SK-N-SH (cell line): ENCODE data around the gene KIF25. TPM values are rescaled to one million over a fixed set of nuclear protein-coding genes. Genes with fewer than 3 reads are reported as not detected.

Source experiments
- CTCF ChIA-PET: fragments of 300-600, 350-600 bp; formaldehyde crosslinking; extraction: SDS; loops from one replicate; lab custom pipeline; 2021; lab: Yijun Ruan, JAX
- POLR2A ChIA-PET: fragments of 350-600 bp; sonication (Branson Sonifier 250); formaldehyde crosslinking; extraction: SDS; loops from one replicate; lab custom pipeline; 2020; ENCODE audit warnings: antibody characterized with exemption, inconsistent platforms; lab: Yijun Ruan, JAX
- DNase-seq: peaks from one replicate; pipeline ENCODE4 v3.0.0; 2012
- H2AFZ ChIP-seq: fragments of 200-600 bp; sonication (generic); 2 replicates; pipeline ENCODE4 v1.8.1; 2016; ENCODE audit warnings: antibody characterized with exemption, mild to moderate bottlenecking, low read depth
- H3F3A ChIP-seq: fragments of 200-600 bp; sonication (generic); replicated peaks from 2 replicates; pipeline ENCODE3; 2016; ENCODE audit warnings: antibody characterized with exemption, mild to moderate bottlenecking; ENCODE audit not compliant: insufficient read depth
- H3K27ac ChIP-seq, 2 experiments: fragments of 200-500 bp in 1 of 2; fragments of 200-600 bp in 1 of 2; sonication (Bioruptor generic) in 1 of 2; sonication (generic), shearing (Covaris generic) in 1 of 2; 2 replicates each; pipeline versions ENCODE4 v1.5.1 to v1.6.1; 2014 to 2016; ENCODE audit warnings: low read depth in 2 of 2, inconsistent platforms in 1 of 2, low read length in 1 of 2, mild to moderate bottlenecking in 1 of 2, mixed read lengths in 1 of 2
- H3K27me3 ChIP-seq: fragments of 200-600 bp; sonication (generic), shearing (Covaris generic); 2 replicates; pipeline ENCODE4 v1.6.1; 2016; ENCODE audit warnings: mixed run types; ENCODE audit not compliant: insufficient read depth
- H3K36me3 ChIP-seq, 2 experiments: fragments of 200-500 bp in 1 of 2; fragments of 200-600 bp in 1 of 2; sonication (Bioruptor generic) in 1 of 2; sonication (generic) in 1 of 2; replicated peaks in 1 of 2; 2 replicates each; pipeline versions ENCODE3 to v1.5.1; 2014 to 2016; ENCODE audit warnings: low read length in 1 of 2, mild to moderate bottlenecking in 1 of 2; ENCODE audit not compliant: insufficient read depth in 2 of 2, control insufficient read depth in 1 of 2
- H3K4me1 ChIP-seq, 2 experiments: fragments of 200-500 bp in 1 of 2; fragments of 200-600 bp in 1 of 2; sonication (Bioruptor generic) in 1 of 2; sonication (generic), shearing (Covaris generic) in 1 of 2; 2 replicates each; pipeline versions ENCODE4 v1.5.1 to v1.6.1; 2014 to 2016; ENCODE audit warnings: low read depth in 1 of 2, low read length in 1 of 2, mixed run types in 1 of 2; ENCODE audit not compliant: insufficient read depth in 2 of 2, control insufficient read depth in 1 of 2
- H3K4me2 ChIP-seq: fragments of 200-600 bp; sonication (generic), shearing (Covaris generic); 2 replicates; pipeline ENCODE4 v1.6.1; 2017; ENCODE audit warnings: mixed run types
- H3K4me3 ChIP-seq, 2 experiments: fragments of 200-500 bp in 1 of 2; fragments of 200-600 bp in 1 of 2; sonication (Bioruptor generic) in 1 of 2; sonication (generic), shearing (Covaris generic) in 1 of 2; 2 replicates each; pipeline versions ENCODE4 v1.5.1 to v1.8.1; 2014 to 2016; ENCODE audit warnings: low read depth in 2 of 2, inconsistent platforms in 1 of 2, low read length in 1 of 2, mild to moderate bottlenecking in 1 of 2, mixed read lengths in 1 of 2, moderate library complexity in 1 of 2
- H3K79me2 ChIP-seq: fragments of 200-600 bp; sonication (generic); 2 replicates; pipeline ENCODE4 v1.8.1; 2017; ENCODE audit warnings: mild to moderate bottlenecking; ENCODE audit not compliant: insufficient read depth
- H3K9ac ChIP-seq: fragments of 200-600 bp; sonication (generic); 2 replicates; pipeline ENCODE4 v1.6.1; 2017; ENCODE audit warnings: mixed run types
- H3K9me2 ChIP-seq: fragments of 200-600 bp; sonication (generic); 2 replicates; pipeline ENCODE4 v1.6.1; 2017; ENCODE audit warnings: mixed run types
- H3K9me3 ChIP-seq: fragments of 200-600 bp; sonication (generic); 2 replicates; pipeline ENCODE4 v1.6.1; 2017; ENCODE audit warnings: mixed run types, mild to moderate bottlenecking, moderate library complexity
- H4K20me1 ChIP-seq: fragments of 200-600 bp; sonication (generic); 2 replicates; pipeline ENCODE4 v1.6.1; 2017; ENCODE audit warnings: mild to moderate bottlenecking, mixed run types; ENCODE audit not compliant: insufficient read depth
- CTCF ChIP-seq: fragments of 200-600 bp; sonication (generic); IDR thresholded peaks from 2 replicates; pipeline ENCODE4 v1.6.1; 2017; ENCODE audit warnings: antibody characterized with exemption, mild to moderate bottlenecking, moderate library complexity
- IRF3 ChIP-seq: fragments of 150-350 bp; IDR thresholded peaks from 2 replicates; pipeline ENCODE4 v1.6.1; 2016; ENCODE audit warnings: mild to moderate bottlenecking, low read depth, low read length
- MAX ChIP-seq: IDR thresholded peaks from 2 replicates; pipeline ENCODE4 v1.4.0; 2012; ENCODE audit warnings: low read depth
- RAD21 ChIP-seq: IDR thresholded peaks from 2 replicates; pipeline ENCODE4 v1.6.1; 2012; ENCODE audit warnings: mild to moderate bottlenecking, low read length
- SMC3 ChIP-seq: IDR thresholded peaks from 2 replicates; pipeline ENCODE4 v1.6.1; 2012; ENCODE audit warnings: low read depth, low read length, improper control_type of control experiment
- TCF12 ChIP-seq: IDR thresholded peaks from 2 replicates; pipeline ENCODE4 v1.4.0; 2012
- WGBS: methylation state at CpG from one replicate; pipeline ENCODE4 v1.1.6; 2017; ENCODE audit warnings: low lambda C conversion rate; 5-methylcytosine and 5-hydroxymethylcytosine counted together
- polyA plus RNA-seq, 3 experiments: library from polyadenylated mRNA; depleted of rRNA; stranded (reverse); fragments of >200 nt; gene quantifications; 2 replicates each; pipeline ENCODE4 v1.2.3, GENCODE V29; 2012

The KIF25 gene
- polyA plus RNA-seq, 1 of the 3 experiments (the other 2 are of a cell fraction) = not detected

- 25% methylated on average over 7 of the region's 12 CpGs for WGBS
- Histone ChIP-seq H3F3A (no peaks in the 10 kb centered on the region), H3K79me2 (no peaks in the 10 kb centered on the region), H3K9ac (no peak overlapping the region), H3K4me3 (no peak overlapping the region), H3K4me2 (no peak overlapping the region), H3K36me3 (no peaks in the 10 kb centered on the region), H3K9me2 (no peaks in the 10 kb centered on the region), H4K20me1 (no peaks in the 10 kb centered on the region), H3K27me3 (no peaks in the 10 kb centered on the region), H2AFZ (no peak overlapping the region), H3K27ac (no peak overlapping the region), H3K9me3 (no peaks in the 10 kb centered on the region), H3K4me1 (peaks cover 0 to 7% of the 10 kb centered on the region in 2 experiments; a peak in 1 of 4 replicates)
- ChIA-PET POLR2A (no interaction called here), CTCF (interaction anchor here (0.6 to 2.5 kb wide), 31 partner anchors 9 to 621 kb away, joined by 3 to 32 read pairs (median 4); partner anchors contain the start of gene FRMD1)
- peak; percentile 87 for DNase-seq
- TF ChIP-seq SMC3 (peak; percentile 55; the same call in 1 of the 2 replicates), RAD21 (peak; percentile 77), MAX (no peak)
Measured at GRCh38 chr6:168060521-168060931, 63.1 kb downstream of the KIF25 start.

- Histone ChIP-seq H3K79me2 (no peaks in the 10 kb centered on the region), H3K9me2 (no peaks in the 10 kb centered on the region), H4K20me1 (no peaks in the 10 kb centered on the region)
- POLR2A ChIA-PET = no interaction called here
- TF ChIP-seq IRF3 (no peak), TCF12 (no peak), CTCF (no peak)
- TF ChIP-seq, all 33 proteins: peak for 0
- 69% methylated on average over 18 of the region's 29 CpGs for WGBS
- H3K4me2 ChIP-seq = no peak overlapping the region
- H3K36me3 ChIP-seq = no peaks in the 10 kb centered on the region
- no peaks in the 10 kb centered on the region for H3F3A ChIP-seq
- no peak for DNase-seq
- H2AFZ ChIP-seq = no peak overlapping the region
- CTCF ChIA-PET = interaction anchor here (0.6 to 2.5 kb wide), 9 partner anchors 8 to 599 kb away, joined by 3 to 32 read pairs (median 5); partner anchors contain the start of gene FRMD1
- H3K4me3 ChIP-seq = no peak overlapping the region
- peaks cover 0 to 7% of the 10 kb centered on the region in 2 experiments; a peak in 1 of 4 replicates for H3K4me1 ChIP-seq
- H3K9me3 ChIP-seq = no peaks in the 10 kb centered on the region
- no peak overlapping the region for H3K27ac ChIP-seq
- H3K9ac ChIP-seq = no peak overlapping the region
- H3K27me3 ChIP-seq = no peaks in the 10 kb centered on the region
Measured at GRCh38 chr6:168061269-168062210, 64.1 kb downstream of the KIF25 start.
